Measurements from ENCODE around the gene NAT14. TPM values are rescaled to one million over a fixed set of nuclear protein-coding genes. Genes with fewer than 3 reads are reported as not detected.

The NAT14 gene
- polyA plus RNA-seq, 1 donor from 2014 or later: 129 TPM

DNA sequence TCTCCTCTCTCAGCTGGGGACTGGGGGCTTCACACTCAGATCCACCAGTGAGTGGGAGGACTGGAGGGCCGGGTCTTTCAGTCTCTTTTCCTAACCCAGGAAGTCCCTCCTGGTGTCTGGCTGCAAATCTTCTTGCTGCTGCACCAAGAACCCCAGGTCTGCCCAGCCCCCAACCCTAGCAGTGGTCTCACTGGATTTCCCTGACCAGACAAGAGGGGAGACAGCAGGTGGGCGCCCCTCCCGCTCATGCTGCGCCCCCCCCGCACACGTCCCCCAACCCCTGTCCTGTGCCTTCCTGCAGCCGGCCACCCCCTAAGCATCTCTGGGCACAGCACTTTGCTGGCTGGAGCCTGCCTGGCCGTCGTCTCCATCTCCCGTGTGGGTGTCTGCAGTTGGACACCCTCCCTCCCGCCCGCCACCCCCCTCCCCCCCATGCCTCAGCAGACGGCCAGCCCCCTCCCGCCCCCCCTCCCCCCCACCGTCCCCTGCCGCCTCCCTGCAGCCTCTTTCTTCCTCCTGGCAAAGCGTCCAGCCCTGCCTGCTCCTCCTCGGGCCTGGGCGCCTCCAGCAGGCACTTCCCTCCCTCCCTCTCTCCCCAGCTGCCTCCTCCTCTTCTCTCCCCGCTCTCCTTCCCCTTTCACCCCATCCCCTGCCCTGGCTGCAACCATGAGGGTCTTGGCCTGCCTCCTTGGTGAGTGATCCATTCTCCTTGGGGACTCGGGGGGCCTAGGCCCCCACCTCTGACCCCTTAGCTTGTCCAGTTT lies 3.1 kb downstream of the NAT14 start, which contains the start of gene SSC5D:
SSC5D (plus strand) TSS at position 513 of the 764 bp plus-strand sequence; CDS start at position 667, 154 bp downstream.
- Histone ChIP-seq H3K27me3 (ENCODE audit: insufficient read depth, low read depth, low read length) (no peaks in the 10 kb centered on the region), H4K20me1 (ENCODE audit: insufficient read depth) (no peaks in the 10 kb centered on the region), H3K79me2 (replicated peaks; ENCODE audit: insufficient read depth, low read length) (peaks cover 14% of the 10 kb centered on the region), H3K4me3 (ENCODE audit: low read length) (peak within 1 kb of the TSS; percentile 47), H3F3A (ENCODE audit: insufficient read depth, low read length, poor library complexity, severe bottlenecking) (no peaks in the 10 kb centered on the region), H3K9me2 (ENCODE audit: insufficient read depth, low read length) (no peaks in the 10 kb centered on the region), H3K9ac (ENCODE audit: low read length) (peak within 1 kb of the TSS; percentile 95), H3K27ac (ENCODE audit: low read length) (no peak within 1 kb of the TSS), H3K9me3 (ENCODE audit: low read length) (no peaks in the 10 kb centered on the region), H3K4me2 (ENCODE audit: low read length) (no peak within 1 kb of the TSS), H3K36me3 (ENCODE audit: insufficient read depth, low read length) (no peaks in the 10 kb centered on the region), H2AFZ (ENCODE audit: low read depth, low read length) (no peak within 1 kb of the TSS)
- TF ChIP-seq EP300 (conservative IDR thresholded peaks at IDR 0.05; ENCODE audit: poor library complexity, severe bottlenecking) (no peak), EZH2 (IDR thresholded peaks at IDR 0.05; ENCODE audit: borderline replicate concordance, insufficient read depth, low read length, poor library complexity, severe bottlenecking) (no peak), TAF1 (IDR thresholded peaks at IDR 0.05; ENCODE audit: low read depth) (no peak), POLR2AphosphoS5 (IDR thresholded peaks at IDR 0.05) (no peak), MXI1 (conservative IDR thresholded peaks at IDR 0.05; ENCODE audit: poor library complexity, severe bottlenecking) (no peak), RAD21 (conservative IDR thresholded peaks at IDR 0.05) (no peak), CTCF (IDR thresholded peaks at IDR 0.05; ENCODE audit: poor library complexity, severe bottlenecking) (no peak), SMC3 (conservative IDR thresholded peaks at IDR 0.05; ENCODE audit: poor library complexity) (no peak)

DNA sequence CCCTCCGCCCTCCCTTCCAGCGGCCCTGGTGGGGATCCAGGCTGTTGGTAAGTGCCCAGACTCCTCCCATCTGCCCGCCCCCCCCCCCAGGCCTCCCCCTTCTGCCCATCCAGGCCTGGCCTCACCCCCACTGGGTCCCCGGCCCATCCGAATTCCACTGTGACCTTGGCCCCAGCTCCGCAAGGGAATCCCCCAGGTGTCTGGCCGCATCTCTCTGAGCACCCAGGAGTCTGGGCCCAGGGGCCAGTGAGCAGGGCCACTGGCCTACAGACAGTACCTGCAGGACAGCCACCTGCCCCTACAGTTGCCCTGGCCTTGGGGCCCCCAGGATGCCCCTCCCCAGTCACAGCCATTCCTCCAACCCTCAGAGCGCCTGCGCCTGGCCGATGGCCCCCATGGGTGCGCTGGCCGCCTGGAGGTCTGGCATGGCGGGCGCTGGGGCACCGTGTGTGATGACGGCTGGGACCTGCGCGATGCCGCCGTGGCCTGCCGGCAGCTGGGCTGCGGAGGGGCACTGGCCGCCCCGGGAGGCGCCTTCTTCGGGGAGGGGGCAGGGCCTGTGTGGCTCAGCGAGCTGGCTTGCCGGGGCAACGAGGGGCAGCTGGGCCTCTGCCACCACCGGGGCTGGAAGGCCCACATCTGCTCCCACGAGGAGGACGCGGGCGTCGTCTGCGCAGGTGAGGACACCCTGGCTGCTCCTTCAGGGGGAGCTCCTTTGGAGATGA lies 4.2 kb downstream of the NAT14 start:
- no peak overlapping the region for H3K4me2 ChIP-seq (ENCODE audit: low read length)

More for the DNA sequence above, 4.2 kb downstream of the NAT14 start:
- Histone ChIP-seq H3K27me3 (ENCODE audit: insufficient read depth, low read depth, low read length) (no peaks in the 10 kb centered on the region), H2AFZ (ENCODE audit: low read depth, low read length) (no peak overlapping the region), H3K9me3 (ENCODE audit: low read length) (no peaks in the 10 kb centered on the region), H3K9me2 (ENCODE audit: insufficient read depth, low read length) (no peaks in the 10 kb centered on the region), H4K20me1 (ENCODE audit: insufficient read depth) (no peaks in the 10 kb centered on the region), H3K27ac (ENCODE audit: low read length) (no peak overlapping the region), H3K4me3 (ENCODE audit: low read length) (no peak overlapping the region), H3K9ac (ENCODE audit: low read length) (no peak overlapping the region), H3K36me3 (ENCODE audit: insufficient read depth, low read length) (no peaks in the 10 kb centered on the region), H3F3A (ENCODE audit: insufficient read depth, low read length, poor library complexity, severe bottlenecking) (no peaks in the 10 kb centered on the region), H3K79me2 (replicated peaks; ENCODE audit: insufficient read depth, low read length) (peaks cover 14% of the 10 kb centered on the region)
- TF ChIP-seq EP300 (conservative IDR thresholded peaks at IDR 0.05; ENCODE audit: poor library complexity, severe bottlenecking) (no peak), MXI1 (conservative IDR thresholded peaks at IDR 0.05; ENCODE audit: poor library complexity, severe bottlenecking) (no peak), CTCF (IDR thresholded peaks at IDR 0.05; ENCODE audit: poor library complexity, severe bottlenecking) (no peak), EZH2 (IDR thresholded peaks at IDR 0.05; ENCODE audit: borderline replicate concordance, insufficient read depth, low read length, poor library complexity, severe bottlenecking) (no peak), TAF1 (IDR thresholded peaks at IDR 0.05; ENCODE audit: low read depth) (no peak), RAD21 (conservative IDR thresholded peaks at IDR 0.05) (no peak), SMC3 (conservative IDR thresholded peaks at IDR 0.05; ENCODE audit: poor library complexity) (no peak), POLR2AphosphoS5 (IDR thresholded peaks at IDR 0.05) (no peak), REST (IDR thresholded peaks at IDR 0.05; ENCODE audit: borderline replicate concordance) (no peak)

All from neural cell (in vitro differentiated cells).